Measurements from ENCODE around the gene NR3C1.

NR3C1 gene

GRCh38 chr5:143251190-143251589, 152.3 kb downstream of the NR3C1 start:
- DNase-seq, result no peak

DNA sequence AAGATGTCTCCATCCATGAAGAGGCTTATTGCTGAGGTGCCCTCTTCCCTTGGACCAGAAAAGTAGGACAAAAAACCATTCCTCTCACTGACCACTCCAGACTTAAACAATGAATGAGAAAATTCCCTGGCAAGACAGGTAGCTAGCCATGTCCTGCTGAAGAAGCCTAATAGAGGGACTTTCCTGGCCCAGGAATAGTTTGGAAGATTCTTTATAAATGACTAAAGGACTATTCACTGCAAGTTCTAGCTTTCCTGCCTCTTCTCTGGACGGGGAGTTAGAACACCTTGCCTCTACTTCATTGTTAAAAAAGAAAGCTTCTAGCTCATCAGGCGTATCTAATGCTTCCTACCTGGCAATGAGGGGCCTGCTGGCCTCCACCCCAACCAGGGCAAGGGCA, 153.6 kb downstream of the NR3C1 start:
- DNase-seq, result no peak

DNA sequence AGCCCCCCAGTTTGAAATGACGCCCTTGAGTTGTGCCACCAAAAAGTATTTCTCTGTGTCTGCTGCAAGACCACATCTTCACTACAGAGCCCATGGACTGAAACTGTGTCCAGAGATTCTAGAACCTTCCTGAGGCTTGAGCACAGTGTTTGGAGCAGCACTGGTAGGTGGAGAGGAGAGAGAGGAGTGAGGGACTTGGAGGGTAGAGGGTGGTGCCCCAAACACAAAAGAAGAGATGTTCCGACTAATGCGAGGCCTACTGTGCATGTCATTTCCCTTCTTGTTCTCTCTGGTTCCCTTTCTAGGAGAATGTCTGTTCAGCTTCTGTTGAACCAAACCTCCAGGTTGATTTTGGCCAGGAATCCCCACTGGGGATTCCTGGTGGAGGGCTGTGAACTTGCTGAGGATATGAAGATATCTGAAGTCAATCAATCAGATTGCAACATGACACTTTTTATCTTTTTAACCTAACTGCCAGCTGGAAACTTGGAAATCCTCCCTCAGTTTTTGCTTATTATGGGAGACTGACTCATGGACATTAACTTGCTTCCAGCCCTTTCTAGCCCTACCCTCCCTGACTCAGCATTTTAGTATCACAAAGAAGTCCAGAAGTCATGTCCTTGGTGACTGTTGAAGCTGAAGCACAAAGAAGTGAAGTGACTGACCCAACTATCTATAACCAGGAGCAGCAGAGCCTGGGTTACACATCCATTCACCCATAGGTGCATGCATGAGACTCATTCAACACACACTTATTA, 154.5 kb downstream of the NR3C1 start:
- DNase-seq, result no peak

DNA sequence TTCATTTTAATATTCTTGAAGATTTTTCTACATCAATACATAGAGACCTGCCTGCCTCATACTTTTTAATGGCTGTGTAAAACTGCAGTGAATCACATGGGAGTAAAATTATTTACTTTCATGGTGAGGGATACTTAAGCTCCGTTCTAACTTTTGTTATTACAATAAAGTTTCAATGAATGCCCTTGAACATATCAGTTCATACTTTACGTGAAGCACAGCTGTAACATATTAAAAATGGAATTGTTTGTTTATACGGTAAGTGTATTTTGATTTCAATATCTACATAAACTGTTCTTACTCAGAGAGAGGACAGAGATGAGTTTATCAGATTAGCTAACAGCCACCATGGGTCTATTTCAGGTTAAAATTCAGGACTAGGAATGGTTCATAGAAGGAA, 155.1 kb downstream of the NR3C1 start:
- no peak for DNase-seq

- no peak for DNase-seq
Measured at GRCh38 chr5:143247134-143247815, 156.2 kb downstream of the NR3C1 start.

GRCh38 chr5:143245929-143246561, 157.4 kb downstream of the NR3C1 start:
- DNase-seq, result no peak

DNA sequence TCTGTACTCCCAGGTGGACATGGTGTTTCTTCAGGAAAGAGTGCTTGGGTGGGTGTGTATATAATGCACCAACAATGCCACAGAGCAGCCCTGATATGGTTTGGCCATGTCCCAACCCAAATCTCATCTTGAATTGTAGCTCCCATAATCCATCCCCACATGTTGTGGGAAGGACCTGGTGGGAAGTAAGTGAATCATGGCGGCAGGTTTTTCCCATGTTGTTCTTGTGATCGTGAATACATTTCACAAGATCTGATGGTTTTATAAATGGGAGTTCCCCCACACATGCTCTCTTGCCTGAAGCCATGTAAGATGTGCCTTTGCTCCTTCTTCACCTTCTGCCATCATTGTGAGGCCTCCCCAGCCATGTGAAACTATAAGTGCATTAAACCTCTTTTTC, 158.5 kb downstream of the NR3C1 start:
- DNase-seq, result no peak

- DNase-seq, result no peak
Measured at GRCh38 chr5:143244000-143244736, 159.3 kb downstream of the NR3C1 start.

DNA sequence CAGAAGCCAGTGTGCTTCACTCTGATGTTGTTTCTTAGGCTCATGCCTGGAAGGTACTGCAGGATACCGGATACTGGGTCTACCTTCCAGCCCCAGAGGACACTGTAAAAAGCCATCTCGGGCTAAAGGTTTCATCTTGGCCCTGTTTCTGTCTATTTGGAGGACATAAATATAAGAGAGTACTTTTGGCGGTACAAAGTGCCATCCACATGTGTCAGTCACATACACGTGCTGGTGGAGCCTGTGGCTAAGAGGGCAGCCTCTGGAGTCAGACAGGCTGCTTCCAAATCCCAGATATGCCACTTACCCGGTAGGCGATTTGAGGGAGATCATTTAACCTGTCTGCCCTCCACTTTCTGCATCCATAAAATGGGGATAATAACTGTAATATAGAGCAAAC, 160.4 kb downstream of the NR3C1 start:
- DNase-seq, result no peak

GRCh38 chr5:143241892-143242291, 161.6 kb downstream of the NR3C1 start:
- no peak for DNase-seq

- no peak for DNase-seq
Measured at GRCh38 chr5:143239882-143240518, 163.5 kb downstream of the NR3C1 start.

GRCh38 chr5:143238620-143239019, 164.9 kb downstream of the NR3C1 start:
- DNase-seq, result no peak

DNA sequence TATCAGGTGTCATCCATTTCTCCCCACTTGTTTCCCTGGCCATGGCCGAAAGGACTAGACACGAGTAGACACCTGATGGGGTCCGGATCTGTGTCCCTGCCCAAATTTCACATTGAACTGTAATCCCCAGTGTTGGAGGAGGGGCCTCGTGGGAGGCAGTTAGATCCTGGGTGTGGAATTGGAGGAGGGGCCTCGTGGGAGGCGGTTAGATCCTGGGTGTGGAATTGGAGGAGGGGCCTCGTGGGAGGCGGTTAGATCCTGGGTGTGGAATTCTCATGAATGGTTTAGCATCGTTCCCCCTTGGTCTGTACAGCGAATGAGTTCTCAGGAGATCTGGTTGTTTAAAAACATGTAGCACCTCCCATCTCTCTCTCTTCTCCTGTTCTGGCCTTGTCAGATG, 165.8 kb downstream of the NR3C1 start:
- no peak for DNase-seq

GRCh38 chr5:143236682-143237081, 166.8 kb downstream of the NR3C1 start:
- no peak for DNase-seq

DNA sequence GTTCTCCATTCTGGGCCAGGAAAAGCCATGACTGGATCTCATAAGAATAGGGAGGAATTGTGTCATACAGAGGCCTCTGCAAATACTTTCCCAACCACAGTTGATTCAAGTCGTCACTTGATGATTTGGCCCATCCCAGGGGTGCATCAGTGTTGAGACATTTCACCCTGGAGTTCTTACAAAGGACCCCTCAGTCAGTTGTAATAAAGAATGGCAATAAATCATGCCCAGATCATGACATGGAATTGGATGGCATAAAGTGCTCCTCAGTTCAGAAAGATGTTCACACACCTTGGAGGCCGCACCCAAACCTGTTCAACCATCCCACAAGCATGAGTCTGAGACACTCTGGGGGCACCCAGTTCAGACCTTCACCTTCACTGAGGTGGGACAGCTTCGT, 168.1 kb downstream of the NR3C1 start:
- no peak for DNase-seq

GRCh38 chr5:143234162-143234842, 169.2 kb downstream of the NR3C1 start:
- DNase-seq, result no peak

DNA sequence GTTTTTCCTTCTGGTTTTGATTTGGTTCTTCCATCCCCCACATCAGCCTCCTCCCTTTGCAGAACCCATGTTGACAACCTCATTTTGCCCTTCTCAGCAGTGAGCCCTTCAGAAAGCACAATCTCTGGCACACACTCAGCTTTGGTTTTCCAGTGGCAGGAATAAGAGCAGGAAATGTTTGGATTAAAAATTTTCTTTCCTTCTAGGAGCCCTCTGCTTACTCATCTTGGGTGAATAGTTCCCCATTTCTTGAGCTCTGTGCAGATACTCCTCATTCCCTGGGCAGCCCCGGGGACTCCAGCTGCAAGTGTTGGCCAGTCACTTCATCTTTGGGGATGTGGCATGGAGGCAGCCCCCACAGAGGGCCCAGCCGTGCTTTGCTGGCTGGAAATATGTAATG, 170.5 kb downstream of the NR3C1 start:
- DNase-seq, result no peak

- DNase-seq, result no peak
Measured at GRCh38 chr5:143231973-143232812, 171.3 kb downstream of the NR3C1 start.

DNA sequence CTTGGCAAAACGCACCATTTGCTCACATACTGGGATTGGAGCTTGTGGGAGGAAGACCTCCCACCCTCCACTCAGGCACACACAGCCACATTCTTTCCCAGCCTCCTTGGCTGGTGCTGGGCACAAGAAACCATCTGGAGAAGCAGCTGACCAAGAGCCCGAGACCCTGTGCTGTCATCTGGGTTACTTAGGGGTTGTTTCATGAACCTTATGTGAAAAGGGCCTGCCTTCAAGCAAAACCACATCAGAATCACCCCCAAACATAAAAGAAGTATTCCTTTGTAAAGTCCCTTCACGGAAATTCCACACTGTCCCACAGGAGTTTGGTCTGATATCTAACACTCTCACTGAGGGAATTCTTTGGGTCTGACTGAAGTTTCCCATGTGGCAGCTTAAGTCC, 172.1 kb downstream of the NR3C1 start:
- DNase-seq, result no peak

- no peak for DNase-seq
Measured at GRCh38 chr5:143230676-143230996, 172.8 kb downstream of the NR3C1 start.

DNA sequence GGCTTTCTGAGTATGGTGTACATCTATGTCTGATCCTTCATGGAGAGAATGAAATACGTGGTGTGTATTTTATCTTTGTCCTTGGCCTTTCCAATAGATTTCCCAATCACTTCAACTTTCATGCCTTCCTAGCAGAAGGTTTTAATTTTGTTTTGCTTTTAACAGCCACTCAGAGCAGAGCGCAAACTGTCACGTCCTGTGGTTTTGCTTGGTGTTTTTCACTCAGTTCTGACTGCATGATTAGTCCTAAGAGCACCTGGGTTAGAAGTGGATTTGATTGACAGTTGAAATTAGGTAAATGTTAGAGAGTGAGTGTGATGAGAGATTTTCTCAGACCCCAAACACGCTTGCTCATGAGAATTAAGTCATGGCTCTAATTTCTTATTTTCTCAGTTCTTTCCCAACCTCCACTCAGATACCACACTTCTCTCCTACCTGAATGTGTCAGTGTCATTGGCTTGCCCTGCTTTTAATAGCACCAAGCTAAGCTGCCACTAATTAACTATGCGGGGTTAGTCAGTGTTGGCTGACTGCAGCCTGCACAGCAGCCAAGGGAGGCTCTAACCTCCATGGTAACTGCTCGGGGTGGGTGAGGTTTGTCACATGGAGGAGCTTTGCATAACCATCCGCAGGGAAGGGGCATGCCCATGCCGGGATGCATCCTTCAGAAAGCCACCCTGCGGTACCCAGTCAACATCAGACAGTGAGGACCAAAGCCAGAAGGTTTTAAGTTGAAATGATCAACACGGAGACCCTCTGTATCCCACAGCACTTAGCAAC, 173.4 kb downstream of the NR3C1 start:
- DNase-seq, result peak; percentile 68

Measured in activated CD4-positive, alpha-beta T cell treated with anti-CD3 and anti-CD28 coated beads, Interleukin-2, amount 50 U/mL, for 16 hours (primary cell).